SK-N-MC (cell line): ENCODE measurements around the gene GIPC3.

Experiments used
- EZH2 ChIP-seq: fragments of 200-600 bp; sonication (generic); IDR thresholded peaks from one replicate; pipeline ENCODE4 v1.6.1; 2017; ENCODE audit warnings: antibody characterized with exemption
- FOXP2 ChIP-seq: optimal IDR thresholded peaks from 2 replicates; pipeline ENCODE3; 2011; ENCODE audit warnings: mild to moderate bottlenecking, moderate library complexity; ENCODE audit not compliant: insufficient read depth; ENCODE audit errors: extremely low read length, control extremely low read depth
- POLR2AphosphoS5 ChIP-seq: IDR thresholded peaks from 2 replicates; pipeline ENCODE4 v1.6.1; 2012; ENCODE audit warnings: mild to moderate bottlenecking, low read depth, low read length, borderline replicate concordance

DNA sequence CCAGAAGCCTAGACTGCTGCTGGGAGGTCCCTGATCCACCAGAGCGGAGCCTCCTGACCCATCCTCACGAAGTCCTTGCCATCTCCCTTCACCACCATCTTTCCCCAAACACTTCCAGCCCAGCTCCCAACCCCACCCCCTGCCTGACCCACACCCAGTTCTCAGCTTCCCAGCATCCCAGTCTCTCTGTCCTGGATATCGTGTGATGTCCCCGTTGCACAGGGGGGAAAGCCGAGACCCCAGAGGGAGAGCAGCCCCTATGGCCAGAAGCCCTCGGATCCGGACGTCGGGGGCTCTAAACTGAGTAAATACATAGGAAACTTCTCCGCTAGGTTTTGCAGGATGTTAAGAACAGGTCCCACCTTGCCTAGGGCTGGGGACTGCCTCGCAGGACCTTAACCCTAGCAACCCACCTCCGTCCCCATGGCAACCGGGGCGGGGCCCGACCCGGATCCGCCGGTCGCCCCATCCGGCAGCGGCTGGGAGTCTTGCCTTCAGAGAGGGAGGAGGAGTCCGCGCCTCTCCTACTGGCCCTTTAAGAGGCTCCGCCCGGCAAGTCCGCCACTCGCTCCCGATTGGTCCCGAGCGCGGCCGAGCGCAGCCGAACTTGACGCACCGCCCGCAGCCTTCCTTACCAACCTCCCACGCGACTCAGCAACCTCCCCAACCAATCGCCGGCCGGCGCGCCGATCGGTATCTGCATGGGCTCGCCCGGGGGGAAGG, 13.0 kb upstream of the GIPC3 start:
- no peak for TF ChIP-seq POLR2AphosphoS5
- TF ChIP-seq EZH2: no peak
- no peak for TF ChIP-seq FOXP2
